NCI-H2029 (cell line): Measurements from ENCODE around the gene SF3B5.
"Not testable (repeated sequence)": the region's sequence is repeated elsewhere in the genome, so short reads cannot be mapped to it uniquely, and the experiment has no call there.

Source experiments
- DNase-seq: peaks from one replicate; lab custom pipeline; 2025; lab: John Stamatoyannopoulos, UW

The SF3B5 gene

GRCh38 chr6:144095134-144096002 lies at the start of gene SF3B5:
Gene SF3B5 (minus strand): TSS chr6:144095573. CDS start chr6:144095497, 76 bp downstream.
- DNase-seq = peak; percentile 96

GRCh38 chr6:144144996-144145395 lies 49.6 kb upstream of the SF3B5 start:
- DNase-seq = no peak

GRCh38 chr6:144143878-144144277 lies 48.5 kb upstream of the SF3B5 start:
- no peak for DNase-seq

- DNase-seq = no peak
These were observed 47.7 kb upstream of the SF3B5 start for GRCh38 chr6:144143106-144143505.

- DNase-seq = no peak
These were observed 46.1 kb upstream of the SF3B5 start for GRCh38 chr6:144141470-144141869.

- no peak for DNase-seq
These were observed 45.5 kb upstream of the SF3B5 start for GRCh38 chr6:144140867-144141266.

GRCh38 chr6:144139817-144140216 lies 44.4 kb upstream of the SF3B5 start:
- no peak for DNase-seq

GRCh38 chr6:144138542-144138941 lies 43.2 kb upstream of the SF3B5 start:
- no peak for DNase-seq

GRCh38 chr6:144134737-144135136 lies 39.4 kb upstream of the SF3B5 start:
- no peak for DNase-seq

- DNase-seq = no peak
These were observed 38.8 kb upstream of the SF3B5 start for GRCh38 chr6:144134176-144134575.

- DNase-seq = no peak
These were observed 38.0 kb upstream of the SF3B5 start for GRCh38 chr6:144133225-144133821.

- DNase-seq = not testable (repeated sequence)
These were observed 36.9 kb upstream of the SF3B5 start for GRCh38 chr6:144132167-144132690.

GRCh38 chr6:144131248-144131709 lies 35.9 kb upstream of the SF3B5 start:
- no peak for DNase-seq

GRCh38 chr6:144129469-144129868 lies 34.1 kb upstream of the SF3B5 start:
- DNase-seq = no peak

- DNase-seq = no peak
These were observed 31.7 kb upstream of the SF3B5 start for GRCh38 chr6:144127097-144127496.

- DNase-seq = no peak
These were observed 28.5 kb upstream of the SF3B5 start for GRCh38 chr6:144123836-144124235.

- DNase-seq = no peak
These were observed 28.0 kb upstream of the SF3B5 start for GRCh38 chr6:144123421-144123820.

- no peak for DNase-seq
These were observed 27.5 kb upstream of the SF3B5 start for GRCh38 chr6:144122861-144123260.

GRCh38 chr6:144119376-144119775 lies 24.0 kb upstream of the SF3B5 start:
- no peak for DNase-seq

- no peak for DNase-seq
These were observed 19.8 kb upstream of the SF3B5 start for GRCh38 chr6:144115219-144115618.

GRCh38 chr6:144113366-144113765 lies 18.0 kb upstream of the SF3B5 start:
- DNase-seq = no peak

GRCh38 chr6:144110210-144110609 lies 14.8 kb upstream of the SF3B5 start:
- no peak for DNase-seq

- no peak for DNase-seq
These were observed 10.8 kb upstream of the SF3B5 start for GRCh38 chr6:144106206-144106605.
